Fibroblast of lung (primary cell): ENCODE data around the gene FABP6.

ENCODE experiments used
- CTCF ChIP-seq, 2 donors: IDR thresholded peaks in 1 of 2; conservative IDR thresholded peaks in 1 of 2; 1 replicate in 1 of 2; 2 replicates in 1 of 2; pipeline ENCODE4 v1.5.1; 2011 to 2012; ENCODE audit warnings: low read length in 2 of 2, control low read depth in 1 of 2, inconsistent platforms in 1 of 2, low read depth in 1 of 2, mild to moderate bottlenecking in 1 of 2
- EZH2 ChIP-seq: IDR thresholded peaks from 2 replicates; pipeline ENCODE4 v1.5.1; 2012; ENCODE audit warnings: low read length, control low read depth, mild to moderate bottlenecking; ENCODE audit errors: missing control alignments

GRCh38 chr5:160185626-160186360, 43.5 kb upstream of the FABP6 start:
- TF ChIP-seq CTCF (conservative IDR thresholded peaks at IDR 0.05 in 1 of 2, IDR thresholded peaks at IDR 0.05 in 1 of 2; ENCODE audit: low read depth in 1 of 2, low read length in 2 of 2) (no peak), EZH2 (no peak)
